Measurements from ENCODE around the gene ZFAND2B. TPM values are rescaled to one million over a fixed set of nuclear protein-coding genes. Genes with fewer than 3 reads are reported as not detected.

Gene ZFAND2B
- total RNA-seq, 2 donors from 2014 or later, result 21.7 to 83.8 TPM

DNA sequence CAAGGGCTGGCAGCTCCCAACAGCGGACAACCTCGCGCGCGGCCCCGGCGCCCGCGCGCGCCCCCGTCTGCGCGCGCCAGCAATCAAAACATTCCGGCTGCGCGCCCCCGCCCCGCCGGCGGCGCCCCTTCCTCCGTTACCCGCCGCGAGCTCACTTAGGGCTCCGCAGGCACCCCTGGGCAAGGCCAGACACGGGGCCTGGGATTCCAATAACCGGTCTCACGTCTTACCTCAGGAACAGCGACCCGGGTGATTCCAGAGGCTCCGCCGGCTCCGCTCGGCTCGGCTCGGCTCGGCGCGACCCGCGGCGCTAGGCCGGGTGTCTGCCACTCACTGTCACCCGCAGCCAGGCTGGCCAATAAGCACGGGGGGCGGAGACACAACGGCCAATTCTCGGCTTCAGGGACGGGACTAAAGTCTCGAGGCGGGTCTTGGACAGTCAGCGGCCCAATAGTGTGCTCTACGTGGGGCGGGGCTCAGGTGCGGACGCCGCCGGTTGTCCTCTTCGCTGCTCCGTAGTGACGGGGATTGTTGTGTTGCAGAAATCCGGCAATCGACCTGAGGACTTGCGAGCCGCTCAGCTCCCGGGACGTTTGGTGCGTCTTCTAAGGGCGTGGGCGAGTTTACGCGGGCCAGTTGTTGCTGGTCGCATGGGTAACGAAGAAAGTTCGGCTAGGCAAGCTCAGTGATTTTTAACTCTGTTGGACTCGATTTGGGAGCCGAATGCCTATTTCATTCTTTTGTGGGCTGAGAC lies 22.9 kb downstream of the ZFAND2B start, which contains the start of the genes ANKZF1 and ATG9A:
TSS of gene ANKZF1 (plus strand) at position 502 of the 754 bp plus-strand sequence. CDS start 452 bp downstream, outside the sequence.
TSS of gene ATG9A (minus strand) at position 332 of the 754 bp plus-strand sequence. CDS start 1,612 bp downstream, outside the sequence.
- peak; percentile 95 for DNase-seq (ENCODE audit: low spot score)
- Histone ChIP-seq H3K4me3 (peak within 1 kb of the TSS; percentile 91), H3K36me3 (peaks cover 38% of the 10 kb centered on the region), H3K27ac (peak within 1 kb of the TSS; percentile 93 to 96), H3K9me3 (no peaks in the 10 kb centered on the region), H3K27me3 (replicated peaks; ENCODE audit: insufficient read depth) (no peaks in the 10 kb centered on the region), H3K4me1 (ENCODE audit: control insufficient read depth in 1 of 2, low read depth in 2 of 2) (peaks cover 13 to 32% of the 10 kb centered on the region in 2 donors)
- ATAC-seq (ENCODE audit: insufficient number of reproducible peaks, low FRiP score, low read depth), result peak; percentile 94
- TF ChIP-seq, protein P1, sequence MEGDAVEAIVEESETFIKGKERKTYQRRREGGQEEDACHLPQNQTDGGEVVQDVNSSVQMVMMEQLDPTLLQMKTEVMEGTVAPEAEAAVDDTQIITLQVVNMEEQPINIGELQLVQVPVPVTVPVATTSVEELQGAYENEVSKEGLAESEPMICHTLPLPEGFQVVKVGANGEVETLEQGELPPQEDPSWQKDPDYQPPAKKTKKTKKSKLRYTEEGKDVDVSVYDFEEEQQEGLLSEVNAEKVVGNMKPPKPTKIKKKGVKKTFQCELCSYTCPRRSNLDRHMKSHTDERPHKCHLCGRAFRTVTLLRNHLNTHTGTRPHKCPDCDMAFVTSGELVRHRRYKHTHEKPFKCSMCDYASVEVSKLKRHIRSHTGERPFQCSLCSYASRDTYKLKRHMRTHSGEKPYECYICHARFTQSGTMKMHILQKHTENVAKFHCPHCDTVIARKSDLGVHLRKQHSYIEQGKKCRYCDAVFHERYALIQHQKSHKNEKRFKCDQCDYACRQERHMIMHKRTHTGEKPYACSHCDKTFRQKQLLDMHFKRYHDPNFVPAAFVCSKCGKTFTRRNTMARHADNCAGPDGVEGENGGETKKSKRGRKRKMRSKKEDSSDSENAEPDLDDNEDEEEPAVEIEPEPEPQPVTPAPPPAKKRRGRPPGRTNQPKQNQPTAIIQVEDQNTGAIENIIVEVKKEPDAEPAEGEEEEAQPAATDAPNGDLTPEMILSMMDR (IDR thresholded peaks at IDR 0.05), result no peak

DNA sequence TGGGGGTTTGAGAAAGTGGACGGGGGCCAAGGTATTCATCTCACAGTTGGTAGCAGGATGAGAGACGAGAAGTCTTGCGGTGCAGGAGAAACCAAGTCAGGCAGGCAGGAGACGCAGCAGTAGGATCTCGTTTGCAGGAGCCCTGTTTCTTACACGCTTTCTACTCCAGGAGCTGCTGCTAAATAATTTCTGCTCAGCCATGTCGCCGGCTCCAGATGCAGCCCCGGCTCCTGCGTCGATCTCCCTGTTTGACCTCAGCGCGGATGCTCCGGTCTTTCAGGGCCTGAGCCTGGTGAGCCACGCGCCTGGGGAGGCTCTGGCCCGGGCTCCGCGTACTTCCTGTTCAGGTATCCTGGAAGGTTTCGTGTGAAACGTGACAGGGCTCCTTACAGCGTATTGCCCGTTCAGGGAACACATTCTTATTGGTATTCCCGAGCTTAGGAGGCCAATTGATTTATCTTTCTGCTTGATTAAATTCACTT lies 23.5 kb downstream of the ZFAND2B start:
- Histone ChIP-seq H3K4me1 (ENCODE audit: control insufficient read depth in 1 of 2, low read depth in 2 of 2) (peaks cover 13 to 32% of the 10 kb centered on the region in 2 donors), H3K27me3 (replicated peaks; ENCODE audit: insufficient read depth) (no peaks in the 10 kb centered on the region), H3K27ac (peak overlapping the region; percentile 93 to 96), H3K4me3 (peak overlapping the region; percentile 91), H3K9me3 (no peaks in the 10 kb centered on the region), H3K36me3 (peaks cover 38% of the 10 kb centered on the region)
- DNase-seq (ENCODE audit: low spot score) (no peak), ATAC-seq (ENCODE audit: insufficient number of reproducible peaks, low FRiP score, low read depth) (no peak)
- TF ChIP-seq, protein P1 (IDR thresholded peaks at IDR 0.05), result no peak

DNA sequence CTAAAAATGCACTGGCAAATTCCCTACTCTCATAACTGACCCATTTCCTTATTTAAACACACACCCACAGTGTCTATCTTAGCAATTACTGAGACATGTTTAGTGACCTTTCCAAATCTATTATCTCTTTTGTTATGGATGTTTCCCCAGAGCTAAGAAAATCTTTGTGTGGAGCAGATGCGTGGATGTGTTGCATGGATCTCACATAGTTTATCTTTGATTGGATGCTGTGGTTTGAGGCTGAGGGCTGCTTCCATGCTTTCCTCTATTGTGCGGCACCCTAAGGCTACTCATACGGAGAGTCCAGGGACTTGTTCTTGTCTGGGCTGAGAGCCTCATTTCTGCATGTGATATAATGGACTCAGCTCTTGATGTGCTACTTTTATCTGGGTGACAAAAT lies 27.7 kb downstream of the ZFAND2B start:
- no peak overlapping the region for H3K27ac ChIP-seq
- peaks cover 5 to 17% of the 10 kb centered on the region in 2 donors for H3K4me1 ChIP-seq (ENCODE audit: control insufficient read depth in 1 of 2, low read depth in 2 of 2)
- ATAC-seq (ENCODE audit: insufficient number of reproducible peaks, low FRiP score, low read depth), result no peak
- no peaks in the 10 kb centered on the region for H3K27me3 ChIP-seq (replicated peaks; ENCODE audit: insufficient read depth)
- DNase-seq (ENCODE audit: low spot score), result no peak
- TF ChIP-seq, protein P1 (IDR thresholded peaks at IDR 0.05), result no peak
- no peaks in the 10 kb centered on the region for H3K9me3 ChIP-seq
- no peak overlapping the region for H3K4me3 ChIP-seq
- peaks cover 45% of the 10 kb centered on the region for H3K36me3 ChIP-seq

DNA sequence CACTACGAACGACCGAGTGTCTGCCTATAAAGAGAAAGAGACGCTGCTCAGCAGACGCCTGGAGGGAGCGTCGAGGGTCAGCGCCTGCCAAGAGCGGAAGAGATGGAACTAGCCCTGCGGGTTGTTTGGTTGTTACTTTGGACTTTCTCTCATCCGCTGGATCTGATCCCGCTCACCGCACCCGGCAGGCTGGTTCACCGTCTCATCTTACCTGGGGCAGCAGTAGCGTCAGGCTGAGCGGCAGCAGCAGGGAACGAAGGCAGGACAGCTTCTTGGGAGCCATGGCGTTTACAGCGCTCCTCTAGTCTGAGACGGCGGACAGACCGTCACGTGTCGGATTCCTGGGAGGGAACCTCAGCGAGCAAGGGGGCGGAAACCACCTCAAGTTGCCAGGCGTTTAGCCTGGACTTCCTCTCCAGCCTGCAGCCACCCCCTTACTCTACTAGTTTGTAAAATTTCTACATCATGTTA lies 36.7 kb downstream of the ZFAND2B start:
- TF ChIP-seq, protein P1 (IDR thresholded peaks at IDR 0.05), result no peak

DNA sequence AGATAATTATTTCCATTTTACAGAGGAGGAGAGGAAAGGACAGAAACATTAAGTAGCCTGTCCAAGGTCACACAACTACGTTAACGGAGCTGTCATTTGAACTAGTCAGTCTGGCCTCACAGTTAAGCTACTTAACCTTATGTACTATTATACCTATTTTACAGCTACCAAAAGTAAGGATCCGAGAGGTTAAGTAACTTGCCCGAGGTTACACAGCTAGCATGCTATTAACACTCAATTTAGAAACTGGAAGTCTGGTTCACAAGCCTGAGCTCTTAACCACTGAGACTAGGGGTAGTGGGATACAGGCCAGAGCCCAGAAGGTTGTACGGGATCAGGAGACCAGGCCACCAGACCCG lies 38.2 kb downstream of the ZFAND2B start:
- TF ChIP-seq, protein P1 (IDR thresholded peaks at IDR 0.05), result no peak
- Histone ChIP-seq H3K36me3 (no peaks in the 10 kb centered on the region), H3K27ac (peak overlapping the region; percentile 91 to 92), H3K9me3 (no peaks in the 10 kb centered on the region), H3K27me3 (replicated peaks; ENCODE audit: insufficient read depth) (no peaks in the 10 kb centered on the region), H3K4me1 (ENCODE audit: control insufficient read depth in 1 of 2, low read depth in 2 of 2) (peaks cover 25 to 48% of the 10 kb centered on the region in 2 donors), H3K4me3 (peak overlapping the region; percentile 80)
- no peak for DNase-seq (ENCODE audit: low spot score)
- no peak for ATAC-seq (ENCODE audit: insufficient number of reproducible peaks, low FRiP score, low read depth)

More for the DNA sequence above, 36.7 kb downstream of the ZFAND2B start:
- Histone ChIP-seq H3K9me3 (no peaks in the 10 kb centered on the region), H3K27me3 (replicated peaks; ENCODE audit: insufficient read depth) (no peaks in the 10 kb centered on the region), H3K36me3 (no peaks in the 10 kb centered on the region), H3K4me3 (peak overlapping the region; percentile 15), H3K27ac (no peak overlapping the region), H3K4me1 (ENCODE audit: control insufficient read depth in 1 of 2, low read depth in 2 of 2) (peaks cover 13 to 34% of the 10 kb centered on the region in 2 donors)
- ATAC-seq (ENCODE audit: insufficient number of reproducible peaks, low FRiP score, low read depth), result no peak
- no peak for DNase-seq (ENCODE audit: low spot score)

Data from thoracic aorta (tissue), 2 donors.